ENCODE data around the gene CPLX3.

GRCh38 chr15:74858369-74858740 is 31.9 kb downstream of the CPLX3 start:
- TF ChIP-seq, protein P1, sequence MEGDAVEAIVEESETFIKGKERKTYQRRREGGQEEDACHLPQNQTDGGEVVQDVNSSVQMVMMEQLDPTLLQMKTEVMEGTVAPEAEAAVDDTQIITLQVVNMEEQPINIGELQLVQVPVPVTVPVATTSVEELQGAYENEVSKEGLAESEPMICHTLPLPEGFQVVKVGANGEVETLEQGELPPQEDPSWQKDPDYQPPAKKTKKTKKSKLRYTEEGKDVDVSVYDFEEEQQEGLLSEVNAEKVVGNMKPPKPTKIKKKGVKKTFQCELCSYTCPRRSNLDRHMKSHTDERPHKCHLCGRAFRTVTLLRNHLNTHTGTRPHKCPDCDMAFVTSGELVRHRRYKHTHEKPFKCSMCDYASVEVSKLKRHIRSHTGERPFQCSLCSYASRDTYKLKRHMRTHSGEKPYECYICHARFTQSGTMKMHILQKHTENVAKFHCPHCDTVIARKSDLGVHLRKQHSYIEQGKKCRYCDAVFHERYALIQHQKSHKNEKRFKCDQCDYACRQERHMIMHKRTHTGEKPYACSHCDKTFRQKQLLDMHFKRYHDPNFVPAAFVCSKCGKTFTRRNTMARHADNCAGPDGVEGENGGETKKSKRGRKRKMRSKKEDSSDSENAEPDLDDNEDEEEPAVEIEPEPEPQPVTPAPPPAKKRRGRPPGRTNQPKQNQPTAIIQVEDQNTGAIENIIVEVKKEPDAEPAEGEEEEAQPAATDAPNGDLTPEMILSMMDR (IDR thresholded peaks at IDR 0.05) = no peak
- TF ChIP-seq POLR2A (IDR thresholded peaks at IDR 0.05) (no peak), POLR2AphosphoS5 (IDR thresholded peaks at IDR 0.05) (no peak), EP300 (IDR thresholded peaks at IDR 0.05) (no peak)
